ENCODE data around the gene FGF12.

DNA sequence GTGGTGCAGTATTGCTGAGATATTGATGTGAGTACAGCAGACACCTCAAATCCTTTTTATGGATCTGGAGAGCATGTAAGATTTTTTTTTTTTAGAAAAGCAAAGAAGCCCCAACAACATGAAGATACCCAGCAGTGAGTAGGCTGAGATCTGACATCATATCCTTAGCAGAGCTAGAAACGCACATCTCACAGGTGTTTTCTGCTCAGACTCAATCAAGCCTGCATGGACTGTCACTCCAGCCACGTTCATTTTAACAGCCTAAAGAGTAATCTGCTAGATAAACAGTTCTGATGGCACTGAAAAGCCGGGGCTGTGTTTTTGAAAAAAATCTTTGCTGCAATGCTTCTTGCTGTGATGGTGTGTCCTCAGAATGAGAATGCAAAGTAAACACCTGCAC, 544.2 kb downstream of the FGF12 start:
- TF ChIP-seq, protein P1, sequence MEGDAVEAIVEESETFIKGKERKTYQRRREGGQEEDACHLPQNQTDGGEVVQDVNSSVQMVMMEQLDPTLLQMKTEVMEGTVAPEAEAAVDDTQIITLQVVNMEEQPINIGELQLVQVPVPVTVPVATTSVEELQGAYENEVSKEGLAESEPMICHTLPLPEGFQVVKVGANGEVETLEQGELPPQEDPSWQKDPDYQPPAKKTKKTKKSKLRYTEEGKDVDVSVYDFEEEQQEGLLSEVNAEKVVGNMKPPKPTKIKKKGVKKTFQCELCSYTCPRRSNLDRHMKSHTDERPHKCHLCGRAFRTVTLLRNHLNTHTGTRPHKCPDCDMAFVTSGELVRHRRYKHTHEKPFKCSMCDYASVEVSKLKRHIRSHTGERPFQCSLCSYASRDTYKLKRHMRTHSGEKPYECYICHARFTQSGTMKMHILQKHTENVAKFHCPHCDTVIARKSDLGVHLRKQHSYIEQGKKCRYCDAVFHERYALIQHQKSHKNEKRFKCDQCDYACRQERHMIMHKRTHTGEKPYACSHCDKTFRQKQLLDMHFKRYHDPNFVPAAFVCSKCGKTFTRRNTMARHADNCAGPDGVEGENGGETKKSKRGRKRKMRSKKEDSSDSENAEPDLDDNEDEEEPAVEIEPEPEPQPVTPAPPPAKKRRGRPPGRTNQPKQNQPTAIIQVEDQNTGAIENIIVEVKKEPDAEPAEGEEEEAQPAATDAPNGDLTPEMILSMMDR (IDR thresholded peaks at IDR 0.05; ENCODE audit: low read depth, low read length) = no peak
- TF ChIP-seq EZH2phosphoT487 (IDR thresholded peaks at IDR 0.05; ENCODE audit: low read depth) = no peak

Measured in OCI-LY3 (cell line).